Memory B cell (primary cell): ENCODE measurements around the gene ADGRV1.
"Not testable (repeated sequence)": the region's sequence is repeated elsewhere in the genome, so short reads cannot be mapped to it uniquely, and the experiment has no call there.

ENCODE experiments used
- ATAC-seq: fragments of 150-1000 bp; cut with Tn5 transposase; 2 replicates; pipeline ENCODE4 v1.10.0; 2021; ENCODE audit warnings: low read depth, mild to moderate bottlenecking, moderate library complexity
- DNase-seq, 2 donors: peaks; one replicate each; pipeline ENCODE4 v3.0.0; 2022; ENCODE audit warnings: low spot score in 2 of 2
- H3K27ac Mint-ChIP-seq: one replicate; pipeline ENCODE4 v1.8.0; 2022; ENCODE audit warnings: mild to moderate bottlenecking, moderate library complexity, mixed read lengths
- H3K27me3 Mint-ChIP-seq: one replicate; pipeline ENCODE4 v1.8.0; 2022; ENCODE audit warnings: mixed read lengths
- H3K36me3 Mint-ChIP-seq: one replicate; pipeline ENCODE4 v1.8.0; 2022; ENCODE audit warnings: mild to moderate bottlenecking, mixed read lengths
- H3K4me1 Mint-ChIP-seq: one replicate; pipeline ENCODE4 v1.8.0; 2022; ENCODE audit warnings: mixed read lengths
- H3K4me3 Mint-ChIP-seq: one replicate; pipeline ENCODE4 v1.8.0; 2022; ENCODE audit warnings: mild to moderate bottlenecking, moderate library complexity, mixed read lengths
- H3K9me3 Mint-ChIP-seq: one replicate; pipeline ENCODE4 v1.8.0; 2022; ENCODE audit warnings: mixed read lengths

Gene ADGRV1

GRCh38 chr5:91006713-91007112 lies 448.1 kb downstream of the ADGRV1 start:
- no peaks in the 10 kb centered on the region for H3K4me1 Mint-ChIP-seq
- H3K27ac Mint-ChIP-seq, result no peak overlapping the region
- H3K27me3 Mint-ChIP-seq, result peaks cover 3% of the 10 kb centered on the region
- no peak overlapping the region for H3K4me3 Mint-ChIP-seq
- ATAC-seq (no peak), DNase-seq (no peak)
- no peaks in the 10 kb centered on the region for H3K9me3 Mint-ChIP-seq
- no peaks in the 10 kb centered on the region for H3K36me3 Mint-ChIP-seq

- Mint-ChIP-seq H3K4me1 (no peaks in the 10 kb centered on the region), H3K27ac (no peak overlapping the region), H3K4me3 (no peak overlapping the region), H3K9me3 (no peaks in the 10 kb centered on the region), H3K27me3 (peaks cover 3% of the 10 kb centered on the region), H3K36me3 (no peaks in the 10 kb centered on the region)
- DNase-seq, result no peak
- no peak for ATAC-seq
Measured at GRCh38 chr5:91007251-91007650, 448.7 kb downstream of the ADGRV1 start.

GRCh38 chr5:91007780-91008402 lies 449.3 kb downstream of the ADGRV1 start:
- Mint-ChIP-seq H3K27me3 (peaks cover 3% of the 10 kb centered on the region), H3K9me3 (no peaks in the 10 kb centered on the region), H3K4me3 (no peak overlapping the region), H3K4me1 (no peaks in the 10 kb centered on the region), H3K27ac (no peak overlapping the region), H3K36me3 (no peaks in the 10 kb centered on the region)
- ATAC-seq, result no peak
- DNase-seq, result no peak

GRCh38 chr5:91010090-91010489 lies 451.5 kb downstream of the ADGRV1 start:
- no peak overlapping the region for H3K27ac Mint-ChIP-seq
- peaks cover 6% of the 10 kb centered on the region for H3K9me3 Mint-ChIP-seq
- H3K4me1 Mint-ChIP-seq, result no peaks in the 10 kb centered on the region
- DNase-seq (no peak), ATAC-seq (no peak)
- no peak overlapping the region for H3K4me3 Mint-ChIP-seq
- H3K27me3 Mint-ChIP-seq, result peaks cover 6% of the 10 kb centered on the region
- H3K36me3 Mint-ChIP-seq, result no peaks in the 10 kb centered on the region

- Mint-ChIP-seq H3K27me3 (peaks cover 5% of the 10 kb centered on the region), H3K27ac (no peak overlapping the region), H3K4me1 (no peaks in the 10 kb centered on the region), H3K4me3 (no peak overlapping the region), H3K9me3 (peaks cover 7% of the 10 kb centered on the region), H3K36me3 (no peaks in the 10 kb centered on the region)
- ATAC-seq (no peak), DNase-seq (no peak)
Measured at GRCh38 chr5:91011029-91011428, 452.4 kb downstream of the ADGRV1 start.

- DNase-seq, H3K27me3 Mint-ChIP-seq, H3K4me1 Mint-ChIP-seq, H3K4me3 Mint-ChIP-seq, H3K36me3 Mint-ChIP-seq, ATAC-seq, H3K9me3 Mint-ChIP-seq, H3K27ac Mint-ChIP-seq: not testable (repeated sequence)
Measured at GRCh38 chr5:91012867-91013266, 454.3 kb downstream of the ADGRV1 start.

GRCh38 chr5:91016322-91016721 lies 457.7 kb downstream of the ADGRV1 start:
- ATAC-seq (no peak), DNase-seq (no peak)
- Mint-ChIP-seq H3K4me3 (no peak overlapping the region), H3K36me3 (no peaks in the 10 kb centered on the region), H3K4me1 (no peaks in the 10 kb centered on the region), H3K27me3 (peaks cover 7% of the 10 kb centered on the region), H3K27ac (no peak overlapping the region), H3K9me3 (peaks cover 7% of the 10 kb centered on the region)

GRCh38 chr5:91016954-91017700 lies 458.5 kb downstream of the ADGRV1 start:
- Mint-ChIP-seq H3K4me1 (no peaks in the 10 kb centered on the region), H3K36me3 (no peaks in the 10 kb centered on the region), H3K27ac (no peak overlapping the region), H3K27me3 (peaks cover 7% of the 10 kb centered on the region), H3K4me3 (no peak overlapping the region), H3K9me3 (peaks cover 7% of the 10 kb centered on the region)
- ATAC-seq, result no peak
- DNase-seq, result no peak

GRCh38 chr5:91018200-91018599 lies 459.6 kb downstream of the ADGRV1 start:
- DNase-seq (no peak), ATAC-seq (no peak)
- Mint-ChIP-seq H3K4me1 (no peaks in the 10 kb centered on the region), H3K36me3 (no peaks in the 10 kb centered on the region), H3K27me3 (peaks cover 7% of the 10 kb centered on the region), H3K4me3 (no peak overlapping the region), H3K27ac (no peak overlapping the region), H3K9me3 (peaks cover 6% of the 10 kb centered on the region)

- DNase-seq (no peak), ATAC-seq (no peak)
- Mint-ChIP-seq H3K4me3 (no peak overlapping the region), H3K27ac (no peak overlapping the region), H3K27me3 (peaks cover 4% of the 10 kb centered on the region), H3K4me1 (no peaks in the 10 kb centered on the region), H3K36me3 (no peaks in the 10 kb centered on the region), H3K9me3 (peaks cover 4% of the 10 kb centered on the region)
Measured at GRCh38 chr5:91018712-91019371, 460.2 kb downstream of the ADGRV1 start.

GRCh38 chr5:91020065-91020800 lies 461.6 kb downstream of the ADGRV1 start:
- H3K27me3 Mint-ChIP-seq, result peaks cover 5% of the 10 kb centered on the region
- no peaks in the 10 kb centered on the region for H3K9me3 Mint-ChIP-seq
- DNase-seq (no peak), ATAC-seq (no peak)
- H3K4me3 Mint-ChIP-seq, result no peak overlapping the region
- no peaks in the 10 kb centered on the region for H3K36me3 Mint-ChIP-seq
- H3K4me1 Mint-ChIP-seq, result no peaks in the 10 kb centered on the region
- H3K27ac Mint-ChIP-seq, result no peak overlapping the region

GRCh38 chr5:91022518-91022917 lies 463.9 kb downstream of the ADGRV1 start:
- no peaks in the 10 kb centered on the region for H3K9me3 Mint-ChIP-seq
- H3K27me3 Mint-ChIP-seq, result peaks cover 3% of the 10 kb centered on the region
- DNase-seq (no peak), ATAC-seq (no peak)
- H3K4me1 Mint-ChIP-seq, result no peaks in the 10 kb centered on the region
- no peak overlapping the region for H3K27ac Mint-ChIP-seq
- no peak overlapping the region for H3K4me3 Mint-ChIP-seq
- H3K36me3 Mint-ChIP-seq, result no peaks in the 10 kb centered on the region

GRCh38 chr5:91024206-91024605 lies 465.6 kb downstream of the ADGRV1 start:
- H3K9me3 Mint-ChIP-seq, result no peaks in the 10 kb centered on the region
- ATAC-seq, result no peak
- no peak for DNase-seq
- no peaks in the 10 kb centered on the region for H3K4me1 Mint-ChIP-seq
- H3K4me3 Mint-ChIP-seq, result no peak overlapping the region
- H3K27me3 Mint-ChIP-seq, result peaks cover 3% of the 10 kb centered on the region
- H3K36me3 Mint-ChIP-seq, result no peaks in the 10 kb centered on the region
- no peak overlapping the region for H3K27ac Mint-ChIP-seq

- Mint-ChIP-seq H3K9me3 (no peaks in the 10 kb centered on the region), H3K27me3 (peaks cover 3% of the 10 kb centered on the region), H3K27ac (no peak overlapping the region), H3K4me3 (no peak overlapping the region), H3K4me1 (no peaks in the 10 kb centered on the region), H3K36me3 (no peaks in the 10 kb centered on the region)
- DNase-seq (no peak), ATAC-seq (no peak)
Measured at GRCh38 chr5:91024727-91025126, 466.1 kb downstream of the ADGRV1 start.
